Ishikawa (cell line): ENCODE data around the gene SYNE1.

Experiments used
- CEBPB ChIP-seq: IDR thresholded peaks from 2 replicates; pipeline ENCODE4 v1.6.1; 2012
- CREB1 ChIP-seq: IDR thresholded peaks from 2 replicates; pipeline ENCODE4 v1.6.1; 2012; ENCODE audit warnings: low read depth
- EGR1 ChIP-seq: IDR thresholded peaks from 2 replicates; pipeline ENCODE4 v1.6.1; 2012
- EP300 ChIP-seq: IDR thresholded peaks from 2 replicates; pipeline ENCODE4 v1.6.1; 2012; ENCODE audit warnings: borderline replicate concordance
- FOXM1 ChIP-seq: IDR thresholded peaks from 2 replicates; pipeline ENCODE4 v1.6.1; 2012; ENCODE audit warnings: low read depth, borderline replicate concordance
- NFIC ChIP-seq: IDR thresholded peaks from 2 replicates; pipeline ENCODE4 v1.6.1; 2012
- RAD21 ChIP-seq: IDR thresholded peaks from 2 replicates; pipeline ENCODE4 v1.6.1; 2012; ENCODE audit warnings: low read depth
- TAF1 ChIP-seq: IDR thresholded peaks from 2 replicates; pipeline ENCODE4 v1.6.1; 2012; ENCODE audit warnings: low read depth, mild to moderate bottlenecking
- TCF12 ChIP-seq: IDR thresholded peaks from 2 replicates; pipeline ENCODE4 v1.6.1; 2012; ENCODE audit warnings: low read depth
- TEAD4 ChIP-seq: IDR thresholded peaks from 2 replicates; pipeline ENCODE4 v1.6.1; 2012
- YY1 ChIP-seq: IDR thresholded peaks from 2 replicates; pipeline ENCODE4 v1.6.1; 2012; ENCODE audit warnings: low read depth
- ZBTB7A ChIP-seq: IDR thresholded peaks from 2 replicates; pipeline ENCODE4 v1.6.1; 2012; ENCODE audit warnings: low read depth
- TF ChIP-seq, protein P1 (sequence below): IDR thresholded peaks from 2 replicates; pipeline ENCODE4 v1.6.1; 2012
- TF ChIP-seq, protein P2 (sequence below): IDR thresholded peaks from 2 replicates; pipeline ENCODE4 v1.6.1; 2012
- TF ChIP-seq, protein P3 (sequence below): IDR thresholded peaks from 2 replicates; pipeline ENCODE4 v1.6.1; 2012; ENCODE audit warnings: low read depth, mild to moderate bottlenecking

SYNE1 gene

DNA sequence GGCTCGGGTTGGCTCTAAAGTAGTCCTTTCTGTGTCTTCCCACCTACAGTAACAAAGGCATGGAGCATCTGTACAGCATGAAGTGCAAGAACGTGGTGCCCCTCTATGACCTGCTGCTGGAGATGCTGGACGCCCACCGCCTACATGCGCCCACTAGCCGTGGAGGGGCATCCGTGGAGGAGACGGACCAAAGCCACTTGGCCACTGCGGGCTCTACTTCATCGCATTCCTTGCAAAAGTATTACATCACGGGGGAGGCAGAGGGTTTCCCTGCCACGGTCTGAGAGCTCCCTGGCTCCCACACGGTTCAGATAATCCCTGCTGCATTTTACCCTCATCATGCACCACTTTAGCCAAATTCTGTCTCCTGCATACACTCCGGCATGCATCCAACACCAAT is 538.5 kb downstream of the SYNE1 start:
- TF ChIP-seq YY1 = no peak
- TF ChIP-seq, protein P1, sequence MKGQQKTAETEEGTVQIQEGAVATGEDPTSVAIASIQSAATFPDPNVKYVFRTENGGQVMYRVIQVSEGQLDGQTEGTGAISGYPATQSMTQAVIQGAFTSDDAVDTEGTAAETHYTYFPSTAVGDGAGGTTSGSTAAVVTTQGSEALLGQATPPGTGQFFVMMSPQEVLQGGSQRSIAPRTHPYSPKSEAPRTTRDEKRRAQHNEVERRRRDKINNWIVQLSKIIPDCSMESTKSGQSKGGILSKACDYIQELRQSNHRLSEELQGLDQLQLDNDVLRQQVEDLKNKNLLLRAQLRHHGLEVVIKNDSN = no peak
- TF ChIP-seq, protein P2, sequence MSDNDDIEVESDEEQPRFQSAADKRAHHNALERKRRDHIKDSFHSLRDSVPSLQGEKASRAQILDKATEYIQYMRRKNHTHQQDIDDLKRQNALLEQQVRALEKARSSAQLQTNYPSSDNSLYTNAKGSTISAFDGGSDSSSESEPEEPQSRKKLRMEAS = no peak
- TF ChIP-seq TAF1 = no peak
- TF ChIP-seq ZBTB7A = no peak
- TF ChIP-seq CREB1 = no peak
- no peak for TF ChIP-seq TEAD4
- TF ChIP-seq TCF12 = no peak
- TF ChIP-seq FOXM1 = no peak

DNA sequence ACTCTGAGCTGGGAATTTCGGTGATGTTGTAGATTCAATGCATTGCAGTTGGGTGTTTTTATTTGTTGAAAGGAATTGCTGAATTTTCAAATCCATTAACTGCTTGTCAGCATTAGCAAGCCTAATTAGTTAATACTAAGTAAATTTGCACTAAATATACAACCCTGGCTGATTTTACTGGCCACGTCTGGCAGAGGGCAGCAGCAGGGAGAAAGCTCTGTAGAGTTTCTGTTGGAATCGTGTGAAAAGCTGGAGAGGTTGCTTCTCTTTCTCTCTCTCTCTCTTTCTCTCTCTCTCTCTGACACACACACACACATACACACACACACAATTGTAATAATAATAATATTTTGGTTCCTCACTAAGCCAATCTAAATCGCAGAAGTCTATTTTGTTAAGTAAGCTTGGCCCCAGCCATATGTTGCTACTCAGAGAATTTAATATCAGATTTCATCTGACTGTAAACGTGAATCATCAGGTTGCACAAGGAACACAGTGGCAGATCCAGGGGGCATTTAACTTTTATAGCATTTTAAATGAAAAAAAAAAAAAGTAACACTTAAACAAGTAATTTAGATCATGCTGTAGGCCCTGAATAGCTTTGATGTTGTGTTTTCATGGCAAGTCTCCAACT is 540.2 kb downstream of the SYNE1 start:
- TF ChIP-seq RAD21 = no peak
- no peak for TF ChIP-seq FOXM1
- no peak for TF ChIP-seq EP300

DNA sequence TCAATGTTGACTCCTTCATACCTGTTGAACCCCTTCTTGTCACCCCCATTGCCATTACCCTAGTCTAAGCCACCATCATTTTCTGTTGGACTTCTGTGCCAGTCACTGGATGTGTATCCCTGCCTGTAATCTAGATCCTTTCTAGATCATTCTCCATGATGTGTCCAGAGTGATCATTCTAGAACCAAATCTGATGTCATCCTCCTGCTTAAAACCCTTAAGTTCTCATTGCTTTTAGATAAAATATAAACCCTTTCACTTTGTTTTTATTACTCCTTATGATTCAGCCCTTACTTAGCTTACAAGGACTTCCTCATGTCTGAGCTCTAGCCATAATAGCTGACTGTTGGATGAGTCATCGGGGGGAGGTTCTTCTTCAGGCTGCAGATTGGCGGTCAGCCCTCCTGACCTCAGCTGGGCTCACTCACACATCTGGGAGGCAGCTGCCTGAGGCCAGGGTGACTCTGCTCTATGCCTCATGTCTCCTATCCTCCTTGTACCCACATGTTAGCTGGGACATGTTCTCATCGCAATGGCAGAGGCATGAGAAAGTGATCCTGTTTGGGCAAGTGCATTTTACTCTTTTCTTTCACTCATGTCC is 542.1 kb downstream of the SYNE1 start:
- TF ChIP-seq RAD21 (no peak), NFIC (no peak), YY1 (no peak), EGR1 (no peak), TAF1 (no peak), TCF12 (no peak), CREB1 (no peak), CEBPB (no peak), ZBTB7A (no peak), EP300 (no peak), FOXM1 (no peak)
- TF ChIP-seq, protein P3, sequence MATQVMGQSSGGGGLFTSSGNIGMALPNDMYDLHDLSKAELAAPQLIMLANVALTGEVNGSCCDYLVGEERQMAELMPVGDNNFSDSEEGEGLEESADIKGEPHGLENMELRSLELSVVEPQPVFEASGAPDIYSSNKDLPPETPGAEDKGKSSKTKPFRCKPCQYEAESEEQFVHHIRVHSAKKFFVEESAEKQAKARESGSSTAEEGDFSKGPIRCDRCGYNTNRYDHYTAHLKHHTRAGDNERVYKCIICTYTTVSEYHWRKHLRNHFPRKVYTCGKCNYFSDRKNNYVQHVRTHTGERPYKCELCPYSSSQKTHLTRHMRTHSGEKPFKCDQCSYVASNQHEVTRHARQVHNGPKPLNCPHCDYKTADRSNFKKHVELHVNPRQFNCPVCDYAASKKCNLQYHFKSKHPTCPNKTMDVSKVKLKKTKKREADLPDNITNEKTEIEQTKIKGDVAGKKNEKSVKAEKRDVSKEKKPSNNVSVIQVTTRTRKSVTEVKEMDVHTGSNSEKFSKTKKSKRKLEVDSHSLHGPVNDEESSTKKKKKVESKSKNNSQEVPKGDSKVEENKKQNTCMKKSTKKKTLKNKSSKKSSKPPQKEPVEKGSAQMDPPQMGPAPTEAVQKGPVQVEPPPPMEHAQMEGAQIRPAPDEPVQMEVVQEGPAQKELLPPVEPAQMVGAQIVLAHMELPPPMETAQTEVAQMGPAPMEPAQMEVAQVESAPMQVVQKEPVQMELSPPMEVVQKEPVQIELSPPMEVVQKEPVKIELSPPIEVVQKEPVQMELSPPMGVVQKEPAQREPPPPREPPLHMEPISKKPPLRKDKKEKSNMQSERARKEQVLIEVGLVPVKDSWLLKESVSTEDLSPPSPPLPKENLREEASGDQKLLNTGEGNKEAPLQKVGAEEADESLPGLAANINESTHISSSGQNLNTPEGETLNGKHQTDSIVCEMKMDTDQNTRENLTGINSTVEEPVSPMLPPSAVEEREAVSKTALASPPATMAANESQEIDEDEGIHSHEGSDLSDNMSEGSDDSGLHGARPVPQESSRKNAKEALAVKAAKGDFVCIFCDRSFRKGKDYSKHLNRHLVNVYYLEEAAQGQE = no peak
- TF ChIP-seq, protein P2 = no peak
- TF ChIP-seq, protein P1 = no peak

DNA sequence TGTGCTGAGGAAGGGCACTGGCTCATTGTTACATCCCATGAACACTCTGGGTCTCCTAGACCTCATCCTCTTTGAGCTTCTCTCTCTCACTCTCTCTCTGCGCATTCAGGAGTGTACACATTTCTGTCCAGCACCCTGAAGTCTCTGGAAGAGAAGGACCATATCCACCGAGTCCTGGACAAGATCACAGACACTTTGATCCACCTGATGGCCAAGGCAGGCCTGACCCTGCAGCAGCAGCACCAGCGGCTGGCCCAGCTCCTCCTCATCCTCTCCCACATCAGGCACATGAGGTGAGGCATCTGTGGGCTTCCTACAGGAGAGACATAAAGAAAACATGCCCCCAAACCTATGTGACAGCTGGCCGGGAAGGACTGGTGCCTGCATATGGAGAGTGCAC is 542.9 kb downstream of the SYNE1 start:
- TF ChIP-seq YY1 = no peak
- no peak for TF ChIP-seq EP300
- TF ChIP-seq, protein P2 = no peak
- TF ChIP-seq CEBPB = no peak
- no peak for TF ChIP-seq ZBTB7A
- no peak for TF ChIP-seq TEAD4
- TF ChIP-seq NFIC = no peak
- no peak for TF ChIP-seq FOXM1
- no peak for TF ChIP-seq EGR1
- no peak for TF ChIP-seq CREB1
- TF ChIP-seq, protein P3 = no peak
- TF ChIP-seq TAF1 = no peak
- no peak for TF ChIP-seq TCF12
- TF ChIP-seq, protein P1 = no peak
- no peak for TF ChIP-seq RAD21

DNA sequence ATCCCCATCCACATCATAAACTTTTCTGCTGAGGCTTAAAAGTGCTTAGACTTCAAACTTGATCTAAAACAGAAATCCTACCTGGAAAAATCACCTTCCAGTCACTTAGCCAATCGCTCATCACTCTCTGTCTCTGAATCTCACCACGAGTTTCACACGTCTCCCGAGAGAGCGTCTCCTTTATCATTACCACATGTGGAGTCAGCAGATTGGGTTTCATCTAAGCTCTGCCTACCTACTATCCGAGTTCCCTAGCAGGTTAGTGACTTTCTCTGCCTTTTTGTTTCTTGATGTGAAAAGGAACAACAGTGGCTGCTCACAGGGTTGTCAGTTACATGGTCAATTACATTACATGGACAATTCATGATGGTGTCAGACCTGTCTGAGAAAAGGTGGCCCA is 543.5 kb downstream of the SYNE1 start:
- TF ChIP-seq TCF12 = no peak
- TF ChIP-seq RAD21 = no peak
- TF ChIP-seq, protein P3 = no peak
- TF ChIP-seq EP300 = no peak
- no peak for TF ChIP-seq EGR1
- TF ChIP-seq, protein P1 = no peak
- no peak for TF ChIP-seq CREB1
- TF ChIP-seq ZBTB7A = no peak
- no peak for TF ChIP-seq NFIC
- TF ChIP-seq YY1 = no peak
- TF ChIP-seq TAF1 = no peak
- no peak for TF ChIP-seq TEAD4
- TF ChIP-seq CEBPB = no peak
- TF ChIP-seq, protein P2 = no peak
- TF ChIP-seq FOXM1 = no peak
